IMR-90 (cell line): Measurements from ENCODE around the gene ATP2A3. TPM values are rescaled to one million over a fixed set of nuclear protein-coding genes. Genes with fewer than 3 reads are reported as not detected.

Source experiments
- ATAC-seq: fragments of 200-7000 bp; cut with Tn5 transposase; 2 replicates; pipeline ENCODE4 v1.9.1; 2020; ENCODE audit warnings: low read depth, mild to moderate bottlenecking, moderate library complexity
- BruUV-seq: library from RNA; stranded (reverse); fragments of 400-500 nt; replicated peaks from 2 replicates; lab custom pipeline; 2021; lab: Mats Ljungman, UMichigan
- CTCF ChIA-PET: fragments of 300-600 bp; formaldehyde crosslinking; extraction: SDS; loops from one replicate; lab custom pipeline; 2021; ENCODE audit warnings: antibody characterized with exemption; lab: Yijun Ruan, JAX
- POLR2A ChIA-PET: fragments of 300-600 bp; sonication (Branson Sonifier 250); formaldehyde crosslinking; loops from one replicate; lab custom pipeline; 2022; ENCODE audit warnings: antibody characterized with exemption; ENCODE audit not compliant: unreplicated experiment; lab: Charles Lee
- DNase-seq: peaks from one replicate; pipeline ENCODE4 v3.0.0; 2013
- H2AFZ ChIP-seq: replicated peaks from 2 replicates; pipeline ENCODE3; 2013; ENCODE audit warnings: low read length, mild to moderate bottlenecking; ENCODE audit not compliant: poor library complexity
- H2AK5ac ChIP-seq: 2 replicates; pipeline ENCODE4 v1.6.1; 2013; ENCODE audit warnings: low read depth, low read length, inconsistent platforms
- H2AK9ac ChIP-seq: replicated peaks from 2 replicates; pipeline ENCODE3; 2013; ENCODE audit warnings: mild to moderate bottlenecking, low read depth, low read length, moderate library complexity; ENCODE audit not compliant: poor library complexity
- H2BK120ac ChIP-seq: 2 replicates; pipeline ENCODE4 v1.6.1; 2013; ENCODE audit warnings: low read depth, low read length, inconsistent platforms
- H2BK15ac ChIP-seq: 3 replicates; pipeline ENCODE4 v1.6.1; 2013; ENCODE audit warnings: low read depth, low read length, inconsistent platforms
- H2BK20ac ChIP-seq: 2 replicates; pipeline ENCODE4 v1.6.1; 2013; ENCODE audit warnings: low read depth, mild to moderate bottlenecking, inconsistent platforms, low read length, moderate library complexity
- H2BK5ac ChIP-seq: 2 replicates; pipeline ENCODE4 v1.6.1; 2013; ENCODE audit warnings: mild to moderate bottlenecking, low read depth, low read length, inconsistent platforms; ENCODE audit not compliant: poor library complexity, severe bottlenecking
- H3K14ac ChIP-seq: replicated peaks from 2 replicates; pipeline ENCODE4 v1.6.1; 2013; ENCODE audit warnings: low read depth, low read length, inconsistent platforms
- H3K18ac ChIP-seq: 2 replicates; pipeline ENCODE4 v1.6.1; 2013; ENCODE audit warnings: low read depth, low read length, control low read depth
- H3K23ac ChIP-seq: 2 replicates; pipeline ENCODE4 v1.6.1; 2013; ENCODE audit warnings: low read depth, low read length, inconsistent platforms
- H3K27ac ChIP-seq: 2 replicates; pipeline ENCODE4 v1.5.1; 2013; ENCODE audit warnings: mild to moderate bottlenecking, control low read depth, low read length; ENCODE audit not compliant: insufficient read depth
- H3K27me3 ChIP-seq: 2 replicates; pipeline ENCODE4 v1.6.1; 2013; ENCODE audit warnings: low read length; ENCODE audit not compliant: control insufficient read depth, insufficient read depth
- H3K36me3 ChIP-seq: 2 replicates; pipeline ENCODE4 v1.6.1; 2013; ENCODE audit warnings: low read length, mixed read lengths; ENCODE audit not compliant: control insufficient read depth, insufficient read depth
- H3K4ac ChIP-seq: 2 replicates; pipeline ENCODE4 v1.6.1; 2013; ENCODE audit warnings: low read depth, low read length, inconsistent platforms
- H3K4me1 ChIP-seq: 2 replicates; pipeline ENCODE4 v1.6.1; 2013; ENCODE audit warnings: low read length, mixed read lengths; ENCODE audit not compliant: control insufficient read depth, insufficient read depth
- H3K4me2 ChIP-seq: 2 replicates; pipeline ENCODE4 v1.6.1; 2013; ENCODE audit warnings: low read depth, mild to moderate bottlenecking, control low read depth, low read length, moderate library complexity
- H3K4me3 ChIP-seq: 2 replicates; pipeline ENCODE4 v1.5.1; 2013; ENCODE audit warnings: low read depth, mild to moderate bottlenecking, control low read depth, low read length, moderate library complexity; ENCODE audit not compliant: insufficient read depth
- H3K56ac ChIP-seq: 2 replicates; pipeline ENCODE4 v1.6.1; 2013; ENCODE audit warnings: low read length, inconsistent platforms; ENCODE audit not compliant: insufficient read depth; ENCODE audit errors: extremely low read depth
- H3K79me1 ChIP-seq, 2 experiments: 2 replicates each; pipeline ENCODE4 v1.6.1; 2013; ENCODE audit warnings: low read length in 2 of 2, inconsistent platforms in 1 of 2, low read depth in 1 of 2
- H3K9ac ChIP-seq: 2 replicates; pipeline ENCODE4 v1.6.1; 2013; ENCODE audit warnings: low read depth, low read length, control low read depth
- H3K9me1 ChIP-seq: 2 replicates; pipeline ENCODE4 v1.6.1; 2013; ENCODE audit warnings: low read length, inconsistent platforms; ENCODE audit not compliant: insufficient read depth
- H3K9me3 ChIP-seq: 2 replicates; pipeline ENCODE4 v1.6.1; 2013; ENCODE audit warnings: low read length; ENCODE audit not compliant: control insufficient read depth, insufficient read depth
- H4K20me1 ChIP-seq: 2 replicates; pipeline ENCODE4 v1.6.1; 2013; ENCODE audit warnings: low read length, inconsistent platforms; ENCODE audit not compliant: insufficient read depth
- H4K5ac ChIP-seq: 2 replicates; pipeline ENCODE4 v1.6.1; 2013; ENCODE audit warnings: mild to moderate bottlenecking, low read depth, low read length, control low read depth
- H4K8ac ChIP-seq, 2 experiments: 2 replicates each; pipeline ENCODE4 v1.6.1; 2013; ENCODE audit warnings: low read depth in 2 of 2, low read length in 2 of 2, control low read depth in 1 of 2, inconsistent platforms in 1 of 2
- H4K91ac ChIP-seq: 2 replicates; pipeline ENCODE4 v1.6.1; 2013; ENCODE audit warnings: low read depth, low read length, inconsistent platforms; ENCODE audit not compliant: insufficient read depth
- BHLHE40 ChIP-seq: fragments of 150-350 bp; IDR thresholded peaks from 2 replicates; pipeline ENCODE4 v1.6.1; 2016; ENCODE audit warnings: mild to moderate bottlenecking, low read depth, low read length
- CEBPB ChIP-seq: IDR thresholded peaks from 2 replicates; pipeline ENCODE4 v1.6.1; 2012; ENCODE audit warnings: low read depth, low read length, improper control_type of control experiment
- FOS ChIP-seq: fragments of 150-350 bp; IDR thresholded peaks from 2 replicates; pipeline ENCODE4 v1.6.1; 2016; ENCODE audit warnings: low read depth, low read length
- MAFK ChIP-seq: IDR thresholded peaks from 2 replicates; pipeline ENCODE4 v1.6.1; 2012; ENCODE audit warnings: low read depth, low read length, improper control_type of control experiment
- MAZ ChIP-seq: IDR thresholded peaks from 2 replicates; pipeline ENCODE4 v1.6.1; 2012; ENCODE audit warnings: low read depth, mild to moderate bottlenecking, low read length, improper control_type of control experiment, moderate library complexity, borderline replicate concordance
- NFE2L2 ChIP-seq: fragments of 150-350 bp; IDR thresholded peaks from 2 replicates; pipeline ENCODE4 v1.6.1; 2016; ENCODE audit warnings: low read depth, mild to moderate bottlenecking, low read length
- POLR2A ChIP-seq: IDR thresholded peaks from 2 replicates; pipeline ENCODE4 v1.6.1; 2012; ENCODE audit warnings: mild to moderate bottlenecking, low read depth, low read length
- RAD21 ChIP-seq: IDR thresholded peaks from 2 replicates; pipeline ENCODE4 v1.6.1; 2012; ENCODE audit warnings: low read length, improper control_type of control experiment
- RCOR1 ChIP-seq: IDR thresholded peaks from 2 replicates; pipeline ENCODE4 v1.6.1; 2012; ENCODE audit warnings: mild to moderate bottlenecking, low read length, improper control_type of control experiment; ENCODE audit not compliant: insufficient replicate concordance
- RFX5 ChIP-seq: IDR thresholded peaks from 2 replicates; pipeline ENCODE4 v1.8.0; 2012; ENCODE audit warnings: low read depth, mild to moderate bottlenecking, low read length, moderate library complexity
- SMC3 ChIP-seq: fragments of 150-350 bp; IDR thresholded peaks from 2 replicates; pipeline ENCODE4 v1.6.1; 2016; ENCODE audit warnings: low read depth, mild to moderate bottlenecking, antibody characterized with exemption, low read length, moderate library complexity
- WGBS, 2 experiments: methylation state at CpG; one replicate each; pipeline versions ENCODE4 v1.1.5 to v1.1.7; 2013; ENCODE audit warnings: missing lambda C conversion rate in 2 of 2; ENCODE audit not compliant: insufficient read length in 1 of 2; ENCODE audit errors: extremely low coverage in 2 of 2; 5-methylcytosine and 5-hydroxymethylcytosine counted together
- dilution Hi-C: fragments of 300-500 bp; cut with HindIII; formaldehyde crosslinking; loops from one replicate; pipeline ENCODE4 v1.14.3; 2018; ENCODE audit warnings: low sequenced_read_pairs; ENCODE audit not compliant: unreplicated experiment
- in situ Hi-C: fragments of 300-500 bp; cut with MboI; formaldehyde crosslinking; loops from 3 replicates; pipeline ENCODE4 v1.14.3; 2019; ENCODE audit warnings: low sequenced_read_pairs, inconsistent platforms, mixed read lengths
- intact Hi-C: fragments of 100-400 bp; cut with micrococcal nuclease; formaldehyde crosslinking; loops from 2 replicates; pipeline ENCODE4 v1.10.0; 2022
- polyA plus RNA-seq, 3 experiments: library from polyadenylated mRNA; depleted of rRNA; stranded (reverse); fragments of >200 nt; gene quantifications; 2 replicates each; pipeline ENCODE4 v1.2.3, GENCODE V29; 2012; ENCODE audit warnings: low replicate concordance in 1 of 3
- total RNA-seq: library from RNA; depleted of rRNA; stranded (reverse); fragments of >200 nt; gene quantifications from 2 replicates; pipeline ENCODE4 v1.2.3, GENCODE V29; 2012
- TF ChIP-seq, protein P1 (sequence below): fragments of 150-350 bp; IDR thresholded peaks from 2 replicates; pipeline ENCODE4 v1.6.1; 2016; ENCODE audit warnings: low read depth, mild to moderate bottlenecking, low read length, moderate library complexity, borderline replicate concordance
- TF ChIP-seq, protein P2 (sequence below): fragments of 150-350 bp; IDR thresholded peaks from 2 replicates; pipeline ENCODE4 v1.6.1; 2017; ENCODE audit warnings: mild to moderate bottlenecking, antibody characterized with exemption, low read length, low read depth
- TF ChIP-seq, protein P3 (sequence below): conservative IDR thresholded peaks from 2 replicates; pipeline ENCODE4 v1.5.1; 2012; ENCODE audit warnings: mild to moderate bottlenecking, low read depth, low read length, improper control_type of control experiment

ATP2A3 gene
- total and polyA plus RNA-seq, 2 of the 4 experiments (the other 2 are of a cell fraction): 0.18 to 0.63 TPM

DNA sequence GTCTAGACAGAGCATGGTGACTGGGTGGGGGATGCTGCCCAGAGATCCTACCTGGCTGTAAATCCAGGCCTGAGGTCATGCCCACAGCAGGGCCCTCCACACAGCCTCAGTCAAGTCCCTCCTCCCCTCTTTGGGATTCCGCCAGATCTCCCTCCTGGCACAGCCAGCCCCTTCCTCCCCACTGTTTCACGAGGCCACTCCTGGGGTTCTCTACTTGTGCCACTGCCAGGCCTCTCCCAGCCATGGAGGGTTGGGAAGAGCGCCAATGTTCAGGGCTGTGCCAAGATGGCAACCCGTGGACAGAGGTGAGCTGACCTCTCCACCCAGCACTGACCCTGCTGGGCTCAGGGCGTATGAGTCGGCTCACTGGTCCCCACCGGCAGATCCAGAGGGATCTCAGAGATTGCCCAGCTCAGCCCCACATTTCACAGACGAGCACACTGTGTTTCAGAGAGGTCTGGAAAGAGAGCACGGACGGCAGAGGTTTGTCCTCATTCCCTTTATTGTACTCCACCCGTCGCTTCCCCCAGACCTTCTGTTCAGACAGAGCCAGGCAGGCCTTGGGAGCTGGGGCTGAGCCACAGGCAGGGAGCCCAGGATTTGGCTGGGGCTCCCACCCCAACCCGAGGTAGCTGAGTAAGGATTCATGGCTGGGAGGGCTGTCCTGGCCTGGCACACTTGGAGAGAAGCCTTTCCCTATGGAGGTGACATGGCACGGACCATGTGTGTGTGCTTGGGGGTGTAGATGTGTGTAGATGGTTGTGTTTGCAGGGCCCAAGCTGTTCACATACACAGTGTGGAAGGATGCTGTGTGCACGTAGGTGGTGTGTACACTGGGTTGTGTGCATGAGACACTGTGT lies 67.9 kb downstream of the ATP2A3 start:
- DNase-seq: no peak
- no peak for ATAC-seq
- H2AK9ac ChIP-seq: peak overlapping the region; percentile 23
- H2BK5ac ChIP-seq: no peak overlapping the region
- 67% methylated on average over 6 of the region's 15 CpGs; no CpG with 5 or more reads in 1 of the 2 experiments for WGBS, 2 experiments
- H4K20me1 ChIP-seq: peaks cover 6% of the 10 kb centered on the region; the same call in 1 of the 2 replicates
- peaks cover 2% of the 10 kb centered on the region; the same call in 1 of the 2 replicates for H3K27me3 ChIP-seq
- H2BK120ac ChIP-seq: no peak overlapping the region
- ChIA-PET CTCF (interaction anchor here (0.6 to 1.6 kb wide), 3 partner anchors 9 to 112 kb away, joined by 3 to 4 read pairs (median 4); no protein-coding TSS in a partner anchor), POLR2A (no interaction called here)
- BruUV-seq: no TSS peak
- no peak overlapping the region for H3K14ac ChIP-seq
- H3K4me1 ChIP-seq: peaks cover 10% of the 10 kb centered on the region
- no peak overlapping the region for H3K18ac ChIP-seq
- H2BK20ac ChIP-seq: no peak overlapping the region
- no peak overlapping the region for H3K4me2 ChIP-seq
- H2AFZ ChIP-seq: peak overlapping the region; percentile 8
- H3K4me3 ChIP-seq: no peak overlapping the region
- peaks cover 17% of the 10 kb centered on the region; the same call in 1 of the 2 replicates for H3K9me1 ChIP-seq
- H4K91ac ChIP-seq: no peak overlapping the region
- H3K56ac ChIP-seq: no peak overlapping the region
- H2AK5ac ChIP-seq: peak overlapping the region; percentile 12; the same call in 1 of the 2 replicates
- dilution Hi-C loops (no loop called here), intact Hi-C loops (no loop called here), in situ Hi-C loops (no loop called here)
- H3K79me1 ChIP-seq: peaks cover 0 to 7% of the 10 kb centered on the region in 2 experiments; a peak in 2 of 4 replicates
- H2BK15ac ChIP-seq: no peak overlapping the region
- H3K9me3 ChIP-seq: no peaks in the 10 kb centered on the region
- H3K4ac ChIP-seq: no peak overlapping the region
- H4K5ac ChIP-seq: no peak overlapping the region
- no peak overlapping the region for H3K9ac ChIP-seq
- no peak overlapping the region for H3K27ac ChIP-seq
- no peak overlapping the region for H3K23ac ChIP-seq
- no peak overlapping the region for H4K8ac ChIP-seq
- H3K36me3 ChIP-seq: no peaks in the 10 kb centered on the region
- TF ChIP-seq, protein P1, sequence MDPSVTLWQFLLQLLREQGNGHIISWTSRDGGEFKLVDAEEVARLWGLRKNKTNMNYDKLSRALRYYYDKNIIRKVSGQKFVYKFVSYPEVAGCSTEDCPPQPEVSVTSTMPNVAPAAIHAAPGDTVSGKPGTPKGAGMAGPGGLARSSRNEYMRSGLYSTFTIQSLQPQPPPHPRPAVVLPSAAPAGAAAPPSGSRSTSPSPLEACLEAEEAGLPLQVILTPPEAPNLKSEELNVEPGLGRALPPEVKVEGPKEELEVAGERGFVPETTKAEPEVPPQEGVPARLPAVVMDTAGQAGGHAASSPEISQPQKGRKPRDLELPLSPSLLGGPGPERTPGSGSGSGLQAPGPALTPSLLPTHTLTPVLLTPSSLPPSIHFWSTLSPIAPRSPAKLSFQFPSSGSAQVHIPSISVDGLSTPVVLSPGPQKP: no peak
- TF ChIP-seq FOS (no peak), SMC3 (no peak), RFX5 (no peak), BHLHE40 (no peak), CEBPB (no peak), POLR2A (no peak), RAD21 (no peak), NFE2L2 (no peak), RCOR1 (no peak), MAFK (no peak), MAZ (no peak)
- TF ChIP-seq, protein P2, sequence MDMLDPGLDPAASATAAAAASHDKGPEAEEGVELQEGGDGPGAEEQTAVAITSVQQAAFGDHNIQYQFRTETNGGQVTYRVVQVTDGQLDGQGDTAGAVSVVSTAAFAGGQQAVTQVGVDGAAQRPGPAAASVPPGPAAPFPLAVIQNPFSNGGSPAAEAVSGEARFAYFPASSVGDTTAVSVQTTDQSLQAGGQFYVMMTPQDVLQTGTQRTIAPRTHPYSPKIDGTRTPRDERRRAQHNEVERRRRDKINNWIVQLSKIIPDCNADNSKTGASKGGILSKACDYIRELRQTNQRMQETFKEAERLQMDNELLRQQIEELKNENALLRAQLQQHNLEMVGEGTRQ: no peak
- TF ChIP-seq, protein P3, sequence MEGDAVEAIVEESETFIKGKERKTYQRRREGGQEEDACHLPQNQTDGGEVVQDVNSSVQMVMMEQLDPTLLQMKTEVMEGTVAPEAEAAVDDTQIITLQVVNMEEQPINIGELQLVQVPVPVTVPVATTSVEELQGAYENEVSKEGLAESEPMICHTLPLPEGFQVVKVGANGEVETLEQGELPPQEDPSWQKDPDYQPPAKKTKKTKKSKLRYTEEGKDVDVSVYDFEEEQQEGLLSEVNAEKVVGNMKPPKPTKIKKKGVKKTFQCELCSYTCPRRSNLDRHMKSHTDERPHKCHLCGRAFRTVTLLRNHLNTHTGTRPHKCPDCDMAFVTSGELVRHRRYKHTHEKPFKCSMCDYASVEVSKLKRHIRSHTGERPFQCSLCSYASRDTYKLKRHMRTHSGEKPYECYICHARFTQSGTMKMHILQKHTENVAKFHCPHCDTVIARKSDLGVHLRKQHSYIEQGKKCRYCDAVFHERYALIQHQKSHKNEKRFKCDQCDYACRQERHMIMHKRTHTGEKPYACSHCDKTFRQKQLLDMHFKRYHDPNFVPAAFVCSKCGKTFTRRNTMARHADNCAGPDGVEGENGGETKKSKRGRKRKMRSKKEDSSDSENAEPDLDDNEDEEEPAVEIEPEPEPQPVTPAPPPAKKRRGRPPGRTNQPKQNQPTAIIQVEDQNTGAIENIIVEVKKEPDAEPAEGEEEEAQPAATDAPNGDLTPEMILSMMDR: no peak
